BJ (cell line): ENCODE results near the gene UQCR10. TPM values are rescaled to one million over a fixed set of nuclear protein-coding genes. Genes with fewer than 3 reads are reported as not detected.

Experiments
- CTCF ChIA-PET: fragments of 350-600 bp; formaldehyde crosslinking; extraction: SDS; loops from one replicate; lab custom pipeline; 2021; ENCODE audit warnings: antibody characterized with exemption, inconsistent platforms; lab: Yijun Ruan, JAX
- POLR2A ChIA-PET: fragments of 300-600 bp; sonication (Branson Sonifier 250); formaldehyde crosslinking; extraction: SDS; loops from one replicate; lab custom pipeline; 2021; ENCODE audit warnings: antibody characterized with exemption; lab: Charles Lee
- DNase-seq: peaks from one replicate; pipeline ENCODE4 v3.0.0-alpha.2; 2011; ENCODE audit warnings: low read depth
- H3K27me3 ChIP-seq: 2 replicates; pipeline ENCODE4 v1.6.0; 2011; ENCODE audit warnings: low read length; ENCODE audit not compliant: control insufficient read depth, insufficient read depth
- H3K36me3 ChIP-seq: 2 replicates; pipeline ENCODE4 v1.5.1; 2011; ENCODE audit warnings: low read length; ENCODE audit not compliant: control insufficient read depth, insufficient read depth
- H3K4me3 ChIP-seq: 2 replicates; pipeline ENCODE4 v1.5.1; 2011; ENCODE audit warnings: low read depth, mild to moderate bottlenecking, control low read depth, low read length
- polyA plus RNA-seq: library from polyadenylated mRNA; depleted of rRNA; stranded (reverse); fragments of >200 nt; gene quantifications from 2 replicates; pipeline ENCODE4 v1.2.3, GENCODE V29; 2011
- TF ChIP-seq, protein P1 (sequence below): IDR thresholded peaks from 2 replicates; pipeline ENCODE4 v1.5.1; 2011; ENCODE audit warnings: low read depth, mild to moderate bottlenecking, control low read depth, inconsistent platforms, low read length, moderate library complexity; ENCODE audit not compliant: insufficient read depth

Gene UQCR10
- polyA plus RNA-seq, 1 experiment: 184 TPM

DNA sequence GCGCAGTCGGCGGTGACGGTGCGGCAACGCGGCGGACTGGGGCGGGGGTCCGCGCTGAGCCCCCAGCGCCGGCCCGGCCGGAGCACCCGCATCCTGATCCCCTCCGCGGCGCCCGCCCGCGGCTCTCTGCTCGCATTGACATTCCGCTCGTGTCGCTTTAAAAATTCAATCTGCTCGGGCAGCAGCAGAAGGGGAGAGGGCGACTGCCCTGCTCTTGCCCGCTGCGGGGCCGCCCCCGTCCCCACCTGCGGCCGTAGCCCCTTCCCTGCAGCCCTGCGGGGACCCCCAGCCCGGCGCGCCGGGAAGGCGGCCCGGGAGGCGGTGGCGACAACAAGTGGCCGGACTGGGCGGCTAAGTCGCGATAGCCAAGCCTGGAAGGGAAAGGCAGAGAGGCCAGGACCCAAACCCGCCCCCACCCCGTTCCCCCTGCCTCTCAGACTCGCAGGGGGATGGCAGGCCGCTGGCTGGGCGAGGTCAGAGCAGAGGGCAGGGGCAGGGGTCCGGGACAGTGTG is 46.3 kb upstream of the UQCR10 start:
- Histone ChIP-seq H3K27me3 (peaks cover 36% of the 10 kb centered on the region), H3K36me3 (no peaks in the 10 kb centered on the region), H3K4me3 (no peak overlapping the region)
- ChIA-PET CTCF (no interaction called here), POLR2A (no interaction called here)
- no peak for DNase-seq
- TF ChIP-seq, protein P1, sequence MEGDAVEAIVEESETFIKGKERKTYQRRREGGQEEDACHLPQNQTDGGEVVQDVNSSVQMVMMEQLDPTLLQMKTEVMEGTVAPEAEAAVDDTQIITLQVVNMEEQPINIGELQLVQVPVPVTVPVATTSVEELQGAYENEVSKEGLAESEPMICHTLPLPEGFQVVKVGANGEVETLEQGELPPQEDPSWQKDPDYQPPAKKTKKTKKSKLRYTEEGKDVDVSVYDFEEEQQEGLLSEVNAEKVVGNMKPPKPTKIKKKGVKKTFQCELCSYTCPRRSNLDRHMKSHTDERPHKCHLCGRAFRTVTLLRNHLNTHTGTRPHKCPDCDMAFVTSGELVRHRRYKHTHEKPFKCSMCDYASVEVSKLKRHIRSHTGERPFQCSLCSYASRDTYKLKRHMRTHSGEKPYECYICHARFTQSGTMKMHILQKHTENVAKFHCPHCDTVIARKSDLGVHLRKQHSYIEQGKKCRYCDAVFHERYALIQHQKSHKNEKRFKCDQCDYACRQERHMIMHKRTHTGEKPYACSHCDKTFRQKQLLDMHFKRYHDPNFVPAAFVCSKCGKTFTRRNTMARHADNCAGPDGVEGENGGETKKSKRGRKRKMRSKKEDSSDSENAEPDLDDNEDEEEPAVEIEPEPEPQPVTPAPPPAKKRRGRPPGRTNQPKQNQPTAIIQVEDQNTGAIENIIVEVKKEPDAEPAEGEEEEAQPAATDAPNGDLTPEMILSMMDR: no peak

DNA sequence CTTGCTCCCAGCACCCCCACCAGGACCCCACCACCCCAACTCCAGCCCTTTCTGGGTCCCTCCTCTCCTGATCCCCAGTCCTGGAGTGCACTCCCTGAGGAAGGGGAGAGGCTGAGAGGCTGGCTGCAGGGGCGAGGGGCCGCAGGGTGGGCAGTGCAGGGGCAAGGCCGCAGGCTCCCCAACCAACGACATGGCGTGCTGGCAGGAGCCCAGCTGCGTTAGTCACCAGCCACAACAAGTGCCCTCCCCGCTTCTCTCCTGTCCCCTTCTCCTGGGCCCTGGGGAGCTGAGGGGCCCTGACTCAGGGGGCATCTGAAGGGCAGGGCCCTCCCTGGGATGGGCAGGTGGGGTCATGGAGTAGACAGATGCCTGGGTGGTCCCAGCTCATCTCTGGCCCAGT is 45.0 kb upstream of the UQCR10 start:
- H3K27me3 ChIP-seq: peaks cover 34% of the 10 kb centered on the region
- POLR2A ChIA-PET: no interaction called here
- CTCF ChIA-PET: no interaction called here

DNA sequence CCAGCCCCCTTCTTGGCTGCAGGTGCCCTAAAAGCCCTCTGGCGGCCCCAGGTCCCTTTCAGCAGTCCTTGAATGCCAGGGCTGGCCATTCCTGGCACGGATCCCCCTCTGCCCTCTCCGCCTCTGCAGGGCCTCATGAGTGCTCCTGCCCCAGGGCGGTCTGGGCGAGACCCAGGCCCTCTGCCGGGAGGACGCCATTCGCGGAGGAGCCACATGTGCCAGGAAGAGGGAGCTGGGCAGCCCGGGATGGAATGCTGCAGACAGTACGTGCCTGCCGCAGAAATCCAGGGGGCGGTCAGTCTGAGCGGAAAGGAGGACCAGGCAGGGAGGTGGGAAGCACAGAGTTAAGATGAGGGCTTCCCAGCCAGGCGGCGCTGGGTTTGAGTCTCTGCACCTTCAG is 44.6 kb upstream of the UQCR10 start:
- Histone ChIP-seq H3K4me3 (no peak overlapping the region), H3K27me3 (peaks cover 34% of the 10 kb centered on the region), H3K36me3 (no peaks in the 10 kb centered on the region)
- TF ChIP-seq, protein P1: no peak
- POLR2A ChIA-PET: no interaction called here
- no peak for DNase-seq
- CTCF ChIA-PET: no interaction called here

More for the DNA sequence above, 45.0 kb upstream of the UQCR10 start:
- Histone ChIP-seq H3K4me3 (no peak overlapping the region), H3K36me3 (no peaks in the 10 kb centered on the region)
- no peak for DNase-seq
- TF ChIP-seq, protein P1: no peak

DNA sequence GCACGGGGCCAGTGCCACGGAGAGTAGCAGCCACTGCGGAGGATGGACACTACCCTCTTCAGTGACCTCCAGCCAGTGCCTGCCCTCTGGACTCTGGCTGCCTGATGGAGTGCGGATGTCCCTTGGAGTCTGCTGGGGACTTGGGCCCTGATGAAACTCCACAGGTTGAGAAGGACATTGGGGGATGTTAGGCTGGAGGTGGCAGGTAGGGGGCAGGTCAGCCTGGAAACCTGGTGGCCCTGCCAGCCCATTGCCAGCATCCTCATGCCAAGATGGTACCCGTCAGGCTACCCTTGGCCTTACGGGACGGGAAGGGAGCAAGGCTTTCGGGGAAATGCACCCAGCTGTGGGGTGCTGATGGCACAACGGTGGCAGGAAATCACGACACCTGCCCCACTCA is 43.4 kb upstream of the UQCR10 start:
- ChIA-PET CTCF (interaction anchor here (1.0 kb wide), 1 partner anchor 281 kb away, joined by 3 read pairs; no protein-coding TSS in a partner anchor), POLR2A (no interaction called here)
- DNase-seq: no peak
- Histone ChIP-seq H3K27me3 (peaks cover 28% of the 10 kb centered on the region), H3K4me3 (no peak overlapping the region), H3K36me3 (no peaks in the 10 kb centered on the region)
- TF ChIP-seq, protein P1: no peak

DNA sequence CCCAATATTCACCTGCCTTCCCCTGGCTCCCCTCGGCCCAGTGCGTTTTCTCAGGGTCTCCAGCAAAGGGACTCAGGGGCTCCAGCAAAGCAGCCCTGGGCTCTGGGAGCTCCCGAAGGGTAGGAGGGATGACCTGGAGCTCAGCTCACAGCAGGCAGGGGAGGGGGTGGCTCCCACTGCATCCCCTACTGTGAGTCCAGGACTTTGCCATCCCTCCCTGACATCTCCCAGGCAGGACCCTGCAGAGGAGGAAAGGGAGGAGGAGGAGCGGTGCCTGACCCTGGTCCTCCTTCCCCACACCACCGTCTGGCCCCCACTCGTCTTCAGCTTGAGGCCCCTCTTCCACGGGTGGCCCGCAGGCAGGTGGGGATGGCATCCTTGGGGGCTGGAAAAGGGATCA is 42.3 kb upstream of the UQCR10 start:
- TF ChIP-seq, protein P1: no peak
- no peak for DNase-seq
- H3K36me3 ChIP-seq: no peaks in the 10 kb centered on the region
- CTCF ChIA-PET: interaction anchor here (0.6 to 1.3 kb wide), 2 partner anchors 14 to 35 kb away, joined by 3 read pairs; no protein-coding TSS in a partner anchor
- H3K27me3 ChIP-seq: peaks cover 20% of the 10 kb centered on the region
- H3K4me3 ChIP-seq: no peak overlapping the region
- POLR2A ChIA-PET: no interaction called here
